Peyer's patch (tissue), 4 donors: ENCODE data around the gene XPR1. TPM values are rescaled to one million over a fixed set of nuclear protein-coding genes. Genes with fewer than 3 reads are reported as not detected.

Source experiments
- DNase-seq, 3 donors: peaks; one replicate each; pipeline ENCODE4 v3.0.0-alpha.2; 2017 to 2019
- H3K27ac ChIP-seq, 4 donors: fragments of 200-600 bp; sonication (generic); one replicate each; pipeline ENCODE4 v1.5.1; 2016 to 2019
- H3K27me3 ChIP-seq, 2 donors: fragments of 200-600 bp; sonication (generic); one replicate each; pipeline ENCODE4 v1.5.1; 2019
- H3K36me3 ChIP-seq, 3 donors: fragments of 200-600 bp; sonication (generic); one replicate each; pipeline ENCODE4 v1.5.1; 2016 to 2019
- H3K4me1 ChIP-seq, 4 donors: fragments of 200-600 bp; sonication (generic); one replicate each; pipeline ENCODE4 v1.5.1; 2016 to 2019
- H3K4me3 ChIP-seq, 4 donors: fragments of 200-600 bp; sonication (generic); 1 replicate in 3 of 4; 2 replicates in 1 of 4; pipeline ENCODE4 v1.5.1; 2016 to 2019; ENCODE audit warnings: mild to moderate bottlenecking in 1 of 4
- H3K9me3 ChIP-seq, 4 donors: fragments of 200-600 bp; sonication (generic); one replicate each; pipeline ENCODE4 v1.5.1; 2016 to 2019; ENCODE audit warnings: mild to moderate bottlenecking in 1 of 4
- CTCF ChIP-seq, 6 experiments: fragments of 450-650 bp in 4 of 6; fragments of 200-600 bp in 2 of 6; sonication (generic) in 1 of 6; IDR thresholded peaks; one replicate each; pipeline ENCODE4 v1.5.1; 2017 to 2019; ENCODE audit warnings: antibody characterized with exemption in 6 of 6, mild to moderate bottlenecking in 3 of 6, moderate library complexity in 1 of 6
- POLR2A ChIP-seq, 2 donors: fragments of 450-650 bp; IDR thresholded peaks; one replicate each; pipeline ENCODE4 v1.5.1; 2017; ENCODE audit warnings: antibody characterized with exemption in 2 of 2, mild to moderate bottlenecking in 2 of 2, moderate library complexity in 2 of 2
- total RNA-seq, 4 donors: library from RNA; depleted of rRNA; stranded (reverse); fragments of >200 nt; gene quantifications; one replicate each; pipeline ENCODE4 v1.1.0, GENCODE V29; 2016

The XPR1 gene
- total RNA-seq, 4 donors from 2014 or later, result 29.7 to 59.7 (median 53.9) TPM

- TF ChIP-seq POLR2A (IDR thresholded peaks at IDR 0.05) (no peak), CTCF (IDR thresholded peaks at IDR 0.05) (no peak)
- no peak for DNase-seq
- Histone ChIP-seq H3K4me1 (no peaks in the 10 kb centered on the region), H3K27me3 (no peaks in the 10 kb centered on the region), H3K4me3 (no peak overlapping the region), H3K9me3 (no peaks in the 10 kb centered on the region), H3K36me3 (no peaks in the 10 kb centered on the region), H3K27ac (no peak overlapping the region)
Observed at GRCh38 chr1:180590889-180591288, 40.9 kb upstream of the XPR1 start.

- no peak for DNase-seq
- Histone ChIP-seq H3K27ac (no peak overlapping the region), H3K9me3 (no peaks in the 10 kb centered on the region), H3K36me3 (no peaks in the 10 kb centered on the region), H3K4me3 (no peak overlapping the region), H3K4me1 (peaks cover 0 to 1% (median 0%) of the 10 kb centered on the region in 4 donors), H3K27me3 (no peaks in the 10 kb centered on the region)
- TF ChIP-seq POLR2A (IDR thresholded peaks at IDR 0.05) (no peak), CTCF (IDR thresholded peaks at IDR 0.05) (no peak)
Observed at GRCh38 chr1:180593382-180593781, 38.4 kb upstream of the XPR1 start.

- TF ChIP-seq CTCF (IDR thresholded peaks at IDR 0.05) (no peak), POLR2A (IDR thresholded peaks at IDR 0.05) (no peak)
- DNase-seq, result no peak
- Histone ChIP-seq H3K4me1 (peaks cover 0 to 7% (median 0%) of the 10 kb centered on the region in 4 donors), H3K27ac (no peak overlapping the region), H3K27me3 (no peaks in the 10 kb centered on the region), H3K36me3 (no peaks in the 10 kb centered on the region), H3K4me3 (no peak overlapping the region), H3K9me3 (no peaks in the 10 kb centered on the region)
Observed at GRCh38 chr1:180594723-180595122, 37.1 kb upstream of the XPR1 start.

- H3K36me3 ChIP-seq, result no peaks in the 10 kb centered on the region
- no peak for DNase-seq
- peaks cover 0 to 7% (median 0%) of the 10 kb centered on the region in 4 donors for H3K4me1 ChIP-seq
- no peak overlapping the region for H3K4me3 ChIP-seq
- H3K9me3 ChIP-seq, result no peaks in the 10 kb centered on the region
- no peak overlapping the region for H3K27ac ChIP-seq
- TF ChIP-seq CTCF (IDR thresholded peaks at IDR 0.05), result no peak
- TF ChIP-seq POLR2A (IDR thresholded peaks at IDR 0.05), result no peak
- H3K27me3 ChIP-seq, result no peaks in the 10 kb centered on the region
Observed at GRCh38 chr1:180595966-180596365, 35.9 kb upstream of the XPR1 start.

- Histone ChIP-seq H3K9me3 (no peaks in the 10 kb centered on the region), H3K4me1 (peaks cover 0 to 7% (median 0%) of the 10 kb centered on the region in 4 donors), H3K4me3 (no peak overlapping the region), H3K27me3 (no peaks in the 10 kb centered on the region), H3K27ac (no peak overlapping the region), H3K36me3 (no peaks in the 10 kb centered on the region)
- DNase-seq, result no peak
- TF ChIP-seq POLR2A (IDR thresholded peaks at IDR 0.05), result no peak
- TF ChIP-seq CTCF (IDR thresholded peaks at IDR 0.05), result no peak
Observed at GRCh38 chr1:180597520-180597919, 34.3 kb upstream of the XPR1 start.
